Measurements from ENCODE around the gene PSMB4.

- TF ChIP-seq POLR2A (IDR thresholded peaks at IDR 0.05; ENCODE audit: low read length) (peak; percentile 10), GATA1 (IDR thresholded peaks at IDR 0.05; ENCODE audit: low read depth, low read length) (no peak)
These were observed 3.4 kb downstream of the PSMB4 start for GRCh38 chr1:151402764-151403163.

Data from erythroblast (primary cell).